Panc1 (cell line): ENCODE measurements around the gene ARGLU1. TPM values are rescaled to one million over a fixed set of nuclear protein-coding genes. Genes with fewer than 3 reads are reported as not detected.

Experiments
- ATAC-seq: fragments of 200-7000 bp; cut with Tn5 transposase; 2 replicates; pipeline ENCODE4 v1.9.1; 2020; ENCODE audit warnings: mild to moderate bottlenecking, moderate library complexity
- BruUV-seq: library from RNA; stranded (reverse); fragments of 400-500 nt; replicated peaks from 2 replicates; lab custom pipeline; 2021; lab: Mats Ljungman, UMichigan
- CTCF ChIA-PET: fragments of 300-600 bp; sonication (Branson Sonifier 250); formaldehyde crosslinking; loops from one replicate; lab custom pipeline; 2022; ENCODE audit warnings: antibody characterized with exemption; lab: Charles Lee
- POLR2A ChIA-PET: fragments of 300-600 bp; sonication (Branson Sonifier 250); formaldehyde crosslinking; loops from one replicate; lab custom pipeline; 2022; ENCODE audit warnings: antibody characterized with exemption; lab: Charles Lee
- DNase-seq: peaks from one replicate; pipeline ENCODE4 v3.0.0-alpha.2; 2010; ENCODE audit warnings: low read depth, low spot score
- H3K27ac ChIP-seq: 2 replicates; pipeline ENCODE4 v1.5.1; 2011; ENCODE audit warnings: mild to moderate bottlenecking, low read length, inconsistent platforms
- H3K27me3 ChIP-seq: fragments of 200-500 bp; sonication (Bioruptor generic); 2 replicates; pipeline ENCODE4 v1.6.0; 2014; ENCODE audit warnings: low read length, inconsistent platforms; ENCODE audit not compliant: control insufficient read depth, insufficient read depth
- H3K36me3 ChIP-seq: fragments of 200-500 bp; sonication (Bioruptor generic); 2 replicates; pipeline ENCODE4 v1.5.1; 2014; ENCODE audit warnings: inconsistent platforms, mild to moderate bottlenecking, low read length, moderate library complexity; ENCODE audit not compliant: control insufficient read depth, insufficient read depth
- H3K4me1 ChIP-seq: 2 replicates; pipeline ENCODE4 v1.5.1; 2011; ENCODE audit warnings: inconsistent platforms, mild to moderate bottlenecking, low read length, moderate library complexity; ENCODE audit not compliant: control insufficient read depth, insufficient read depth
- H3K4me3 ChIP-seq, 2 experiments: 2 replicates each; pipeline ENCODE4 v1.5.1; 2011 to 2012; ENCODE audit warnings: low read depth in 2 of 2, low read length in 2 of 2, mild to moderate bottlenecking in 2 of 2, inconsistent platforms in 1 of 2, moderate library complexity in 1 of 2
- H3K9me3 ChIP-seq: fragments of 200-500 bp; sonication (Bioruptor generic); 2 replicates; pipeline ENCODE4 v1.5.1; 2014; ENCODE audit warnings: low read depth, mild to moderate bottlenecking, inconsistent platforms, low read length, moderate library complexity; ENCODE audit not compliant: control insufficient read depth, insufficient read depth
- CTCF ChIP-seq: fragments of 450-650 bp; IDR thresholded peaks from 2 replicates; pipeline ENCODE4 v1.5.1; 2017; ENCODE audit warnings: mild to moderate bottlenecking
- POLR2AphosphoS5 ChIP-seq: IDR thresholded peaks from 2 replicates; pipeline ENCODE4 v1.6.1; 2012; ENCODE audit warnings: mild to moderate bottlenecking, low read depth, low read length, moderate library complexity
- REST ChIP-seq, 2 experiments: IDR thresholded peaks; 2 replicates each; pipeline ENCODE4 v1.6.1; 2011 to 2012; ENCODE audit warnings: low read depth in 2 of 2, control low read depth in 1 of 2, low read length in 1 of 2, mild to moderate bottlenecking in 1 of 2, moderate library complexity in 1 of 2; ENCODE audit not compliant: insufficient read depth in 1 of 2
- SIN3A ChIP-seq: IDR thresholded peaks from 2 replicates; pipeline ENCODE4 v1.6.1; 2012; ENCODE audit warnings: low read depth, mild to moderate bottlenecking, low read length, moderate library complexity, borderline replicate concordance; ENCODE audit not compliant: insufficient read depth
- TCF7L2 ChIP-seq: IDR thresholded peaks from 2 replicates; pipeline ENCODE4 v1.6.1; 2011; ENCODE audit warnings: mild to moderate bottlenecking, low read depth, low read length, inconsistent platforms
- in situ Hi-C: cut with HindIII; loops from 2 replicates; pipeline ENCODE4 v1.10.0; 2016; ENCODE audit warnings: low sequenced_read_pairs, low pct_unique_long_range_greater_than_20kb
- intact Hi-C: fragments of 100-400 bp; cut with micrococcal nuclease; formaldehyde crosslinking; loops from one replicate; pipeline ENCODE4 v1.10.0; 2022; ENCODE audit not compliant: unreplicated experiment
- total RNA-seq: library from RNA; stranded (reverse); gene quantifications from one replicate; pipeline ENCODE4 v1.2.1, GENCODE V29; 2021; ENCODE audit not compliant: unreplicated experiment

The ARGLU1 gene
- total RNA-seq, 1 experiment from 2014 or later, result 38.5 TPM

DNA sequence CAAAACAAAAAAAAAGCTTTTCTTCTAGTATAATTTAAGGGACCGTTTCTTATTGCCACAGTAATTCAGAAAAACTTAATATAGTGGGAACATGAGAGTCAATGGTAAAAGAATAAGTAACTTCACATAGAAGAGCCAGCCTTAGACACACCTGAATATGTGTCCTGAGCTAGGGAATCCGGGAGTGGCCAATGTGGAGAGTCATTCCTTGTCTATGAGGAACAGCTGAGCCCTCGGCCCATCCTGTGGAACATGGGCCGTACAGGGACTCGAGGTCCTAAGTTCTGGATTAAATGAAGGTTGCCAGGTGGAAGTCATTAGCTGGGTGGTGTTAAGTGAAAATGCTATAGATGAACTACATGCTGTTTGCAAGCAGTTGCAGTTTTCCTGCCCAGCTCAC, 64.7 kb downstream of the ARGLU1 start:
- CTCF ChIA-PET, result no interaction called here
- H3K36me3 ChIP-seq, result no peaks in the 10 kb centered on the region
- no peaks in the 10 kb centered on the region for H3K9me3 ChIP-seq
- BruUV-seq, result no TSS peak
- H3K4me3 ChIP-seq, result no peak overlapping the region
- no peak overlapping the region for H3K27ac ChIP-seq
- ATAC-seq (no peak), DNase-seq (no peak)
- intact Hi-C loops (no loop called here), in situ Hi-C loops (no loop called here)
- H3K4me1 ChIP-seq, result no peaks in the 10 kb centered on the region; the same call in 1 of the 2 replicates
- TF ChIP-seq CTCF, result no peak
- no peak for TF ChIP-seq SIN3A
- TF ChIP-seq TCF7L2, result no peak
- no peak for TF ChIP-seq POLR2AphosphoS5
- TF ChIP-seq REST (IDR thresholded peaks at IDR 0.05; ENCODE audit: insufficient read depth in 1 of 2, low read depth in 2 of 2, low read length in 1 of 2), result no peak
- POLR2A ChIA-PET, result no interaction called here
- H3K27me3 ChIP-seq, result no peaks in the 10 kb centered on the region

DNA sequence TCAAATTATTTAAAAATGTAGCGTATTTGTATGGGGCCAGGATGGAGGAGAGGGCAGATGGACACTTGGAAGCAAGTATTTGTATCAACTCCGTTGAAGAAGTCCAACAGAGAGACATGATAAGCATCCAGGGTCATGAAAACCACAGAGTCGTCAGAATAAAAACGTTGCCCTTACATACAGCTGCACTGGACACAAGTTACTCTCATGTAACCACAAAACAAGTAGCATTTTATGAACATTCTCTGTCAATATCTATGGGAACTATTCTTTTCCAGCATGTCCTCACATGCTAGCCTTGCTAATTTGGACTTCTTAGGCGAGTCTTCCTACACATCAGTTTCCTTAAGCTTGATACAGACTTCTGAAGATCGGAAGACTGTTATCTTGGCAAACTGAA, 67.5 kb downstream of the ARGLU1 start:
- in situ Hi-C loops (no loop called here), intact Hi-C loops (no loop called here)
- Histone ChIP-seq H3K27ac (no peak overlapping the region), H3K4me3 (no peak overlapping the region), H3K4me1 (no peaks in the 10 kb centered on the region), H3K36me3 (no peaks in the 10 kb centered on the region), H3K9me3 (no peaks in the 10 kb centered on the region), H3K27me3 (no peaks in the 10 kb centered on the region)
- POLR2A ChIA-PET, result no interaction called here
- DNase-seq, result no peak
- CTCF ChIA-PET, result no interaction called here
- no peak for TF ChIP-seq SIN3A
- TF ChIP-seq POLR2AphosphoS5, result no peak
- TF ChIP-seq REST (IDR thresholded peaks at IDR 0.05; ENCODE audit: insufficient read depth in 1 of 2, low read depth in 2 of 2, low read length in 1 of 2), result no peak
- no peak for TF ChIP-seq CTCF
- TF ChIP-seq TCF7L2, result no peak
- no TSS peak for BruUV-seq
- ATAC-seq, result no peak
